CD4-positive, CD25-positive, alpha-beta regulatory T cell (primary cell): ENCODE results near the gene ZNF266. TPM values are rescaled to one million over a fixed set of nuclear protein-coding genes. Genes with fewer than 3 reads are reported as not detected.

Experiments used
- ATAC-seq, 2 donors: fragments of 150-1000 bp; cut with Tn5 transposase; one replicate each; pipeline ENCODE4 v1.10.0; 2021; ENCODE audit warnings: low read depth in 2 of 2, moderate number of reproducible peaks in 2 of 2, moderate library complexity in 1 of 2
- DNase-seq, 3 donors: peaks; one replicate each; pipeline versions ENCODE4 v3.0.0 to v3.0.0-alpha.2; 2012 to 2022; ENCODE audit warnings: mixed read lengths in 1 of 3
- H3K27ac ChIP-seq: one replicate; pipeline ENCODE4 v1.7.0; 2013; ENCODE audit warnings: mild to moderate bottlenecking, low read length; ENCODE audit not compliant: insufficient read depth, poor library complexity, severe bottlenecking
- H3K27me3 ChIP-seq: one replicate; pipeline ENCODE4 v1.7.0; 2013; ENCODE audit warnings: low read length; ENCODE audit not compliant: control insufficient read depth, insufficient read depth
- H3K36me3 ChIP-seq: one replicate; pipeline ENCODE4 v1.7.0; 2013; ENCODE audit warnings: mild to moderate bottlenecking, low read length, moderate library complexity; ENCODE audit not compliant: control insufficient read depth, insufficient read depth
- H3K4me1 ChIP-seq: 2 replicates; pipeline ENCODE4 v1.7.0; 2013; ENCODE audit warnings: mild to moderate bottlenecking, low read length; ENCODE audit not compliant: insufficient read depth, control insufficient read depth, poor library complexity, severe bottlenecking
- H3K4me3 ChIP-seq: one replicate; pipeline ENCODE4 v1.7.0; 2013; ENCODE audit warnings: low read depth, mild to moderate bottlenecking, low read length, moderate library complexity
- H3K9me3 ChIP-seq, 2 experiments: 1 replicate in 1 of 2; 2 replicates in 1 of 2; pipeline ENCODE4 v1.7.0; 2013; ENCODE audit warnings: low read length in 2 of 2, mild to moderate bottlenecking in 1 of 2, moderate library complexity in 1 of 2; ENCODE audit not compliant: control insufficient read depth in 2 of 2
- H3K27ac Mint-ChIP-seq, 3 donors: one replicate each; pipeline ENCODE4 v1.8.0; 2020 to 2022; ENCODE audit warnings: mild to moderate bottlenecking in 3 of 3, mixed read lengths in 3 of 3, moderate library complexity in 2 of 3
- H3K27me3 Mint-ChIP-seq: one replicate; pipeline ENCODE4 v1.8.0; 2022; ENCODE audit warnings: mild to moderate bottlenecking, mixed read lengths
- H3K36me3 Mint-ChIP-seq: one replicate; pipeline ENCODE4 v1.8.0; 2020; ENCODE audit warnings: mixed read lengths
- H3K4me1 Mint-ChIP-seq, 4 donors: one replicate each; pipeline ENCODE4 v1.8.0; 2020 to 2022; ENCODE audit warnings: mixed read lengths in 4 of 4, mild to moderate bottlenecking in 1 of 4
- H3K4me3 Mint-ChIP-seq, 4 donors: one replicate each; pipeline ENCODE4 v1.8.0; 2020 to 2022; ENCODE audit warnings: mild to moderate bottlenecking in 4 of 4, mixed read lengths in 4 of 4, moderate library complexity in 3 of 4
- H3K9me3 Mint-ChIP-seq, 7 donors: one replicate each; pipeline ENCODE4 v1.8.0; 2020 to 2022; ENCODE audit warnings: mixed read lengths in 7 of 7, mild to moderate bottlenecking in 3 of 7, moderate library complexity in 2 of 7
- polyA plus RNA-seq, 4 donors: library from polyadenylated mRNA; unstranded; fragments of 300-500 nt; fragmentation: Illumina TruSeq; gene quantifications; one replicate each; pipeline ENCODE4 v1.2.3, GENCODE V29; 2021
- total RNA-seq: library from RNA; stranded (reverse); gene quantifications from one replicate; pipeline ENCODE4 v1.2.3, GENCODE V29; 2022

The ZNF266 gene
- total and polyA plus RNA-seq, 5 donors from 2014 or later = 19.9 to 63.3 (median 21.9) TPM

GRCh38 chr19:9406798-9407352, 28.5 kb downstream of the ZNF266 start:
- no peaks in the 10 kb centered on the region for H3K4me1 ChIP-seq
- Mint-ChIP-seq H3K4me3 (peak overlapping the region in 3 of 4 donors; percentile 70 to 86 (median 84)), H3K27ac (peak overlapping the region in 1 of 3 donors; percentile 60), H3K9me3 (peaks cover 0 to 85% (median 28%) of the 10 kb centered on the region in 7 donors), H3K36me3 (peaks cover 8% of the 10 kb centered on the region), H3K27me3 (no peaks in the 10 kb centered on the region), H3K4me1 (peaks cover 0 to 22% (median 6%) of the 10 kb centered on the region in 4 donors)
- DNase-seq (peak in 2 of 3 donors; percentile 10 to 56), ATAC-seq (no peak)
- H3K9me3 ChIP-seq = peaks cover 58 to 81% of the 10 kb centered on the region in 2 experiments
- H3K27me3 ChIP-seq = no peaks in the 10 kb centered on the region
- H3K36me3 ChIP-seq = no peaks in the 10 kb centered on the region
- H3K4me3 ChIP-seq = peak overlapping the region; percentile 53
- no peak overlapping the region for H3K27ac ChIP-seq

GRCh38 chr19:9381361-9381785, 54.0 kb downstream of the ZNF266 start:
- Histone ChIP-seq H3K36me3 (peaks cover 16% of the 10 kb centered on the region), H3K27ac (no peak overlapping the region), H3K4me1 (no peaks in the 10 kb centered on the region), H3K4me3 (no peak overlapping the region), H3K27me3 (no peaks in the 10 kb centered on the region), H3K9me3 (peaks cover 86 to 95% of the 10 kb centered on the region in 2 experiments)
- DNase-seq (no peak), ATAC-seq (no peak)
- H3K27ac Mint-ChIP-seq = no peak overlapping the region
- H3K36me3 Mint-ChIP-seq = peaks cover 52% of the 10 kb centered on the region
- no peaks in the 10 kb centered on the region for H3K4me1 Mint-ChIP-seq
- peaks cover 0 to 77% (median 27%) of the 10 kb centered on the region in 7 donors for H3K9me3 Mint-ChIP-seq
- no peaks in the 10 kb centered on the region for H3K27me3 Mint-ChIP-seq
- no peak overlapping the region for H3K4me3 Mint-ChIP-seq

- H3K9me3 ChIP-seq = peaks cover 44 to 52% of the 10 kb centered on the region in 2 experiments
- no peak overlapping the region for H3K4me3 ChIP-seq
- H3K27me3 ChIP-seq = no peaks in the 10 kb centered on the region
- H3K36me3 ChIP-seq = no peaks in the 10 kb centered on the region
- Mint-ChIP-seq H3K36me3 (peaks cover 29% of the 10 kb centered on the region), H3K9me3 (peaks cover 5 to 78% (median 36%) of the 10 kb centered on the region in 7 donors), H3K4me3 (no peak overlapping the region), H3K4me1 (no peaks in the 10 kb centered on the region), H3K27me3 (no peaks in the 10 kb centered on the region), H3K27ac (no peak overlapping the region)
- no peaks in the 10 kb centered on the region for H3K4me1 ChIP-seq
- ATAC-seq (no peak), DNase-seq (no peak)
- H3K27ac ChIP-seq = no peak overlapping the region
Measured at GRCh38 chr19:9370738-9371619, 64.4 kb downstream of the ZNF266 start.

GRCh38 chr19:9362905-9363304, 72.5 kb downstream of the ZNF266 start, which contains the start of gene ZNF177:
ZNF177 (plus strand) TSS chr19:9363013; CDS start chr19:9378312, 15,299 bp downstream.
- H3K9me3 Mint-ChIP-seq = peaks cover 0 to 69% (median 34%) of the 10 kb centered on the region in 7 donors

More at GRCh38 chr19:9362905-9363304, 72.5 kb downstream of the ZNF266 start, which contains the start of gene ZNF177:
- H3K4me1 ChIP-seq = no peaks in the 10 kb centered on the region
- H3K4me3 ChIP-seq = no peak within 1 kb of the TSS
- ATAC-seq (no peak), DNase-seq (no peak)
- Mint-ChIP-seq H3K36me3 (peaks cover 21% of the 10 kb centered on the region), H3K4me3 (peak within 1 kb of the TSS in 2 of 4 donors; percentile 13 to 58), H3K27me3 (peaks cover 9% of the 10 kb centered on the region), H3K4me1 (peaks cover 0 to 4% (median 2%) of the 10 kb centered on the region in 4 donors), H3K27ac (no peak within 1 kb of the TSS)
- H3K27me3 ChIP-seq = no peaks in the 10 kb centered on the region
- H3K27ac ChIP-seq = no peak within 1 kb of the TSS
- peaks cover 41 to 79% of the 10 kb centered on the region in 2 experiments for H3K9me3 ChIP-seq
- no peaks in the 10 kb centered on the region for H3K36me3 ChIP-seq

Other genes with a start within 250 kb of the ZNF266 start
- not detected for gene OR7D4, start 216.0 kb downstream of the ZNF266 start, total RNA-seq
- not detected for gene OR7D4, start 216.0 kb downstream of the ZNF266 start, polyA plus RNA-seq
- gene OR7E24, start 184.6 kb downstream of the ZNF266 start, total RNA-seq = not detected
- gene OR7E24, start 184.6 kb downstream of the ZNF266 start, polyA plus RNA-seq = not detected
- 11.7 TPM for gene ZNF699, start 125.7 kb downstream of the ZNF266 start, total RNA-seq
- 10 to 100 TPM; 13.9 to 41.7 (median 14.2) TPM for gene ZNF699, start 125.7 kb downstream of the ZNF266 start, polyA plus RNA-seq
- gene ZNF559, start 111.4 kb downstream of the ZNF266 start, total RNA-seq = 12.2 TPM
- 10 to 100 TPM; 22.0 to 37.3 (median 33.7) TPM for gene ZNF559, start 111.4 kb downstream of the ZNF266 start, polyA plus RNA-seq
- 0.81 TPM for gene ZNF177, start 72.6 kb downstream of the ZNF266 start, total RNA-seq
- gene ZNF177, start 72.6 kb downstream of the ZNF266 start, polyA plus RNA-seq = under 1 TPM; 0.19 to 0.67 (median 0.61) TPM
- not detected for gene ZNF560, start 63.0 kb upstream of the ZNF266 start, total RNA-seq
- not detected for gene ZNF560, start 63.0 kb upstream of the ZNF266 start, polyA plus RNA-seq
- gene ZNF426, start 103.1 kb upstream of the ZNF266 start, total RNA-seq = 10.6 TPM
- gene ZNF426, start 103.1 kb upstream of the ZNF266 start, polyA plus RNA-seq = 10 to 100 TPM in 3 of 4 donors, 1 to 10 TPM in 1; 8.9 to 14.8 (median 12.6) TPM
- gene ZNF121, start 148.9 kb upstream of the ZNF266 start, total RNA-seq = 23.8 TPM
- gene ZNF121, start 148.9 kb upstream of the ZNF266 start, polyA plus RNA-seq = 1 to 10 TPM; 1.6 to 5.4 (median 4.4) TPM
- gene ZNF561, start 185.7 kb upstream of the ZNF266 start, total RNA-seq = 36.6 TPM
- gene ZNF561, start 185.7 kb upstream of the ZNF266 start, polyA plus RNA-seq = 10 to 100 TPM; 17.0 to 25.2 (median 22.8) TPM
- 13.5 TPM for gene ZNF562, start 239.5 kb upstream of the ZNF266 start, total RNA-seq
- gene ZNF562, start 239.5 kb upstream of the ZNF266 start, polyA plus RNA-seq = 1 to 10 TPM; 2.0 to 5.0 (median 3.3) TPM